ENCODE measurements around the gene TIMP4. TPM values are rescaled to one million over a fixed set of nuclear protein-coding genes. Genes with fewer than 3 reads are reported as not detected.

Gene TIMP4
- polyA plus RNA-seq, 2 of the 4 experiments (the other 2 are of a cell fraction), result 15.7 to 16.0 TPM

DNA sequence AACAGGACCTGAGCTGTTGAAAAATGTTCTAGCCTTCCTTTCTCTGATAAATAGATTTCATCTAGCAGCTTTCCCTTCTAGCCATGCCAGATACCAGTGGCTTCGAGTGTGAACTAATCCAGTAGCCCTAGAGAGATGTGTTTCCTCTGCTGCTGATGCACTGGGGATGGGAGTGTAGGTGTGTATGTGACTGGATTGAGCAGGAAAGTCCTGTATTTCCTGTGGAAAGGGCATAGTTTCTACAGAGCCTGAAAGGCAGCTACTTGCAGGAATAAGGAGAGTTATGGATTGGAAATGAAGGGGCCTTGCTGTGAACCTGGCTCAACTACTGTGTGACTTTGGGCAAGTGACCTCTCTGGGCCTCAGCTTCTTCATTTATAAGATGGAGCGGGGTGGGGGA, 8.6 kb downstream of the TIMP4 start:
- no peak overlapping the region for H3K4me3 ChIP-seq
- ChIA-PET POLR2A (interaction anchor here (0.6 kb wide), 1 partner anchor 8 kb away, joined by 3 read pairs; the partner anchor contains the start of gene TIMP4), CTCF (interaction anchor here (0.5 to 36.8 kb wide), 5 partner anchors 11 to 330 kb away, joined by 4 to 976 read pairs (median 16); no protein-coding TSS in a partner anchor)
- FAIRE-seq, result no peak
- TF ChIP-seq ZC3H11A (IDR thresholded peaks at IDR 0.05) (no peak), JUNB (IDR thresholded peaks at IDR 0.05) (no peak), RCOR1 (IDR thresholded peaks at IDR 0.05; ENCODE audit: low read depth, low read length) (no peak), BHLHE40 (IDR thresholded peaks at IDR 0.05; ENCODE audit: low read depth, low read length) (no peak), ZSCAN20 (CRISPR knock-in tag; IDR thresholded peaks at IDR 0.05) (no peak), TP53 (CRISPR knock-in tag; IDR thresholded peaks at IDR 0.05) (no peak), NFE2L2 (conservative IDR thresholded peaks at IDR 0.05; ENCODE audit: low read length) (no peak), ZFP36 (IDR thresholded peaks at IDR 0.05; ENCODE audit: borderline replicate concordance, partially characterized antibody) (no peak), HOXB5 (CRISPR knock-in tag; IDR thresholded peaks at IDR 0.05) (no peak), MYC (IDR thresholded peaks at IDR 0.05; ENCODE audit: borderline replicate concordance, low read length) (no peak)
- no peak overlapping the region for H3K27ac ChIP-seq
- H3K9me3 ChIP-seq, result no peaks in the 10 kb centered on the region
- no peak overlapping the region for H3K4me2 ChIP-seq
- DNase-seq (ENCODE audit: low read depth in 1 of 2, low spot score in 1 of 2), result no peak
- H3K4me1 ChIP-seq, result peaks cover 9% of the 10 kb centered on the region
- 47% methylated on average over 2 of the region's 2 CpGs for WGBS (ENCODE audit: missing lambda C conversion rate)
- ATAC-seq, result no peak

DNA sequence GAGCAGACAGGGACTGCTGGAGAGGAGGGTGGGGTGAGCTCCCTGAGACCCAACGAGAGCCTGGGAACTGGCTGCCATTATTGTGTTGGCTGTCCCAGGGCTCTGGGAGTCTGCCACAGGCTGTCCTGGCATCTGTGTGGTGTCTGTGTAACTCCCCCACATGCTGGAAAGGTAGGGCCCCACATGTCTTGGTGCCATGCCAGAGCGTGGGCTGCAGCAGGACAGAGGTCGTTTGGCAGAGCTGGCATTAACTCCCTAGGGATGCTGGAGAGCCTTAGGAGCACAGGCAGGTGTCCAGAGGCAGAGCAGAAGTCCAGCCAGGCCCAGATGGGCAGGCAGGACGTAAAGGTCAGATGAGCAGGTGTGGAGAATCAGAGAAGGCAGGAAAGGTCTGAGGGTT, 9.7 kb downstream of the TIMP4 start:
- H3K9me3 ChIP-seq, result no peaks in the 10 kb centered on the region
- FAIRE-seq, result no peak
- DNase-seq (ENCODE audit: low read depth in 1 of 2, low spot score in 1 of 2), result no peak
- H3K27ac ChIP-seq, result no peak overlapping the region
- TF ChIP-seq JUN (IDR thresholded peaks at IDR 0.05), result no peak
- TF ChIP-seq, protein P1, sequence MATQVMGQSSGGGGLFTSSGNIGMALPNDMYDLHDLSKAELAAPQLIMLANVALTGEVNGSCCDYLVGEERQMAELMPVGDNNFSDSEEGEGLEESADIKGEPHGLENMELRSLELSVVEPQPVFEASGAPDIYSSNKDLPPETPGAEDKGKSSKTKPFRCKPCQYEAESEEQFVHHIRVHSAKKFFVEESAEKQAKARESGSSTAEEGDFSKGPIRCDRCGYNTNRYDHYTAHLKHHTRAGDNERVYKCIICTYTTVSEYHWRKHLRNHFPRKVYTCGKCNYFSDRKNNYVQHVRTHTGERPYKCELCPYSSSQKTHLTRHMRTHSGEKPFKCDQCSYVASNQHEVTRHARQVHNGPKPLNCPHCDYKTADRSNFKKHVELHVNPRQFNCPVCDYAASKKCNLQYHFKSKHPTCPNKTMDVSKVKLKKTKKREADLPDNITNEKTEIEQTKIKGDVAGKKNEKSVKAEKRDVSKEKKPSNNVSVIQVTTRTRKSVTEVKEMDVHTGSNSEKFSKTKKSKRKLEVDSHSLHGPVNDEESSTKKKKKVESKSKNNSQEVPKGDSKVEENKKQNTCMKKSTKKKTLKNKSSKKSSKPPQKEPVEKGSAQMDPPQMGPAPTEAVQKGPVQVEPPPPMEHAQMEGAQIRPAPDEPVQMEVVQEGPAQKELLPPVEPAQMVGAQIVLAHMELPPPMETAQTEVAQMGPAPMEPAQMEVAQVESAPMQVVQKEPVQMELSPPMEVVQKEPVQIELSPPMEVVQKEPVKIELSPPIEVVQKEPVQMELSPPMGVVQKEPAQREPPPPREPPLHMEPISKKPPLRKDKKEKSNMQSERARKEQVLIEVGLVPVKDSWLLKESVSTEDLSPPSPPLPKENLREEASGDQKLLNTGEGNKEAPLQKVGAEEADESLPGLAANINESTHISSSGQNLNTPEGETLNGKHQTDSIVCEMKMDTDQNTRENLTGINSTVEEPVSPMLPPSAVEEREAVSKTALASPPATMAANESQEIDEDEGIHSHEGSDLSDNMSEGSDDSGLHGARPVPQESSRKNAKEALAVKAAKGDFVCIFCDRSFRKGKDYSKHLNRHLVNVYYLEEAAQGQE (IDR thresholded peaks at IDR 0.05), result no peak
- 69% methylated on average over 4 of the region's 4 CpGs for WGBS (ENCODE audit: missing lambda C conversion rate)
- POLR2A ChIA-PET, result no interaction called here
- no peak overlapping the region for H3K4me3 ChIP-seq
- CTCF ChIA-PET, result interaction anchor here (1.5 to 36.8 kb wide), 4 partner anchors 10 to 331 kb away, joined by 7 to 976 read pairs (median 58); no protein-coding TSS in a partner anchor
- H3K4me1 ChIP-seq, result 0 out of 3 replicates have a peak, but pooled peaks cover 2% of the 10 kb centered on the region
- ATAC-seq, result no peak
- no peak overlapping the region for H3K4me2 ChIP-seq

DNA sequence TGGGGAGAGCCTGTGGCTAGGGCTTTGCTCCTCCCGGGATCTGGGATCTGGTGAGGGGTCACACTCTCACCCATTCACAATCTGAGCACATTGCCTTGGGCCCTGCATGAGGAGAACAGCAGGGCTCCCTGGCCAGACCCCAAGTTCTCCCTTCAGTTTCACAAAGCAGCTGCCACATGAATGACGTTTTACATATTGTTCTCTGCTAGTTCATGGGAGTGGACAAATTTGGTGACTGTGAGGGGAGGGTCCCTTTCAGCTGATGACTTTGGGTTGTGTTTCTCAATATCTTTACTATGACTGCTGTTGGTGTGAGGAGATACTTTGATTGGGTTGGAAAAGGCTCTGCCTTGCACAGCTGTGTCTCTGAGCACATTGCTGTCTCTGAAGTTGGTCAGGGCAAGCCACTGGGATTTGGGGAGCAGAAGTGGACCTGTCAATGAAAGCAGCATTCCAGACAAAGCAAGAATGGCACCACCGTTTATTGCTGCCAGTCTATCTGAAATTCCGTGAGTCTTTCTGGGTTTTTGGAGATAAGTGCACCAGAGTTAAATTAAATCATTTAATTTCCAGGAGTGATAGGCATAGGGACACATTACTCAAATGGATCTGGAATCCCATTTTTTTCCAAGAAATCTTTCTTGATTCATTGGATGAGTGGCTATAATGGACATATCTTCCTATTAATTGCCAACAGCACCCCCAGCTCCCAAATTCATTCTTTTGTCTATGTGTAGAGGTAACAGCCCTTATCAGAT, 10.3 kb downstream of the TIMP4 start:
- FAIRE-seq (no peak), DNase-seq (ENCODE audit: low read depth in 1 of 2, low spot score in 1 of 2) (no peak), ATAC-seq (no peak)
- ChIA-PET CTCF (interaction anchor here (1.5 to 36.8 kb wide), 4 partner anchors 9 to 331 kb away, joined by 7 to 976 read pairs (median 58); no protein-coding TSS in a partner anchor), POLR2A (no interaction called here)
- TF ChIP-seq, protein P1 (IDR thresholded peaks at IDR 0.05), result no peak
- TF ChIP-seq, protein P2, sequence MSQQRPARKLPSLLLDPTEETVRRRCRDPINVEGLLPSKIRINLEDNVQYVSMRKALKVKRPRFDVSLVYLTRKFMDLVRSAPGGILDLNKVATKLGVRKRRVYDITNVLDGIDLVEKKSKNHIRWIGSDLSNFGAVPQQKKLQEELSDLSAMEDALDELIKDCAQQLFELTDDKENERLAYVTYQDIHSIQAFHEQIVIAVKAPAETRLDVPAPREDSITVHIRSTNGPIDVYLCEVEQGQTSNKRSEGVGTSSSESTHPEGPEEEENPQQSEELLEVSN (IDR thresholded peaks at IDR 0.05; ENCODE audit: borderline replicate concordance, low read depth), result no peak
- TF ChIP-seq CEBPB (IDR thresholded peaks at IDR 0.05) (no peak), NR3C1 (IDR thresholded peaks at IDR 0.05) (no peak), ESRRA (IDR thresholded peaks at IDR 0.05; ENCODE audit: borderline replicate concordance, low read length) (no peak), TP53 (CRISPR knock-in tag; IDR thresholded peaks at IDR 0.05) (no peak)
- TF ChIP-seq, protein P3, sequence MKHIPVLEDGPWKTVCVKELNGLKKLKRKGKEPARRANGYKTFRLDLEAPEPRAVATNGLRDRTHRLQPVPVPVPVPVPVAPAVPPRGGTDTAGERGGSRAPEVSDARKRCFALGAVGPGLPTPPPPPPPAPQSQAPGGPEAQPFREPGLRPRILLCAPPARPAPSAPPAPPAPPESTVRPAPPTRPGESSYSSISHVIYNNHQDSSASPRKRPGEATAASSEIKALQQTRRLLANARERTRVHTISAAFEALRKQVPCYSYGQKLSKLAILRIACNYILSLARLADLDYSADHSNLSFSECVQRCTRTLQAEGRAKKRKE (CRISPR knock-in tag; IDR thresholded peaks at IDR 0.05; ENCODE audit: low read depth), result no peak
- no peaks in the 10 kb centered on the region for H3K9me3 ChIP-seq
- no peaks in the 10 kb centered on the region for H3K4me1 ChIP-seq
- no peak overlapping the region for H3K4me3 ChIP-seq
- WGBS (ENCODE audit: missing lambda C conversion rate), result 69% methylated on average over 4 of the region's 4 CpGs
- H3K4me2 ChIP-seq, result no peak overlapping the region
- H3K27ac ChIP-seq, result no peak overlapping the region

Measured in A549 (cell line).